Mammary epithelial cell (primary cell): ENCODE measurements around the gene BICRAL.

Experiments used
- EZH2 ChIP-seq: IDR thresholded peaks from 2 replicates; pipeline ENCODE4 v1.6.1; 2012; ENCODE audit warnings: low read length, inconsistent platforms, borderline replicate concordance
- TF ChIP-seq, protein P1 (sequence below), 2 donors: IDR thresholded peaks in 1 of 2; conservative IDR thresholded peaks in 1 of 2; 2 replicates each; pipeline ENCODE4 v1.5.1; 2011 to 2012; ENCODE audit warnings: inconsistent platforms in 2 of 2, low read length in 2 of 2, mild to moderate bottlenecking in 2 of 2, control low read depth in 1 of 2, low read depth in 1 of 2; ENCODE audit not compliant: insufficient read depth in 1 of 2; ENCODE audit errors: extremely low read depth in 1 of 2

- TF ChIP-seq, protein P1, sequence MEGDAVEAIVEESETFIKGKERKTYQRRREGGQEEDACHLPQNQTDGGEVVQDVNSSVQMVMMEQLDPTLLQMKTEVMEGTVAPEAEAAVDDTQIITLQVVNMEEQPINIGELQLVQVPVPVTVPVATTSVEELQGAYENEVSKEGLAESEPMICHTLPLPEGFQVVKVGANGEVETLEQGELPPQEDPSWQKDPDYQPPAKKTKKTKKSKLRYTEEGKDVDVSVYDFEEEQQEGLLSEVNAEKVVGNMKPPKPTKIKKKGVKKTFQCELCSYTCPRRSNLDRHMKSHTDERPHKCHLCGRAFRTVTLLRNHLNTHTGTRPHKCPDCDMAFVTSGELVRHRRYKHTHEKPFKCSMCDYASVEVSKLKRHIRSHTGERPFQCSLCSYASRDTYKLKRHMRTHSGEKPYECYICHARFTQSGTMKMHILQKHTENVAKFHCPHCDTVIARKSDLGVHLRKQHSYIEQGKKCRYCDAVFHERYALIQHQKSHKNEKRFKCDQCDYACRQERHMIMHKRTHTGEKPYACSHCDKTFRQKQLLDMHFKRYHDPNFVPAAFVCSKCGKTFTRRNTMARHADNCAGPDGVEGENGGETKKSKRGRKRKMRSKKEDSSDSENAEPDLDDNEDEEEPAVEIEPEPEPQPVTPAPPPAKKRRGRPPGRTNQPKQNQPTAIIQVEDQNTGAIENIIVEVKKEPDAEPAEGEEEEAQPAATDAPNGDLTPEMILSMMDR (conservative IDR thresholded peaks at IDR 0.05 in 1 of 2, IDR thresholded peaks at IDR 0.05 in 1 of 2; ENCODE audit: extremely low read depth in 1 of 2, insufficient read depth in 1 of 2, low read depth in 1 of 2, low read length in 2 of 2): no peak
- TF ChIP-seq EZH2: no peak
These were observed 41.1 kb upstream of the BICRAL start for GRCh38 chr6:42740725-42741124.
